Stimulated activated CD4-positive, alpha-beta T cell treated with anti-CD3 and anti-CD28 coated beads, TNF-alpha, amount 100 ng/mL, for 4 hours (primary cell): Measurements from ENCODE around the gene INPP5E.

Experiments used
- DNase-seq, 3 experiments: peaks; one replicate each; pipeline ENCODE4 v3.0.0-alpha.2; 2020; ENCODE audit warnings: low read depth in 3 of 3

The INPP5E gene

GRCh38 chr9:136405481-136405880 is 34.2 kb downstream of the INPP5E start:
- no peak for DNase-seq

- no peak for DNase-seq
Observed at GRCh38 chr9:136404801-136405136, 34.9 kb downstream of the INPP5E start.

- DNase-seq = no peak
Observed at GRCh38 chr9:136403915-136404800, 35.5 kb downstream of the INPP5E start.

- peak; percentile 43 to 70 (median 69) for DNase-seq
Observed at GRCh38 chr9:136403538-136403914, 36.1 kb downstream of the INPP5E start.

- DNase-seq = no peak
Observed at GRCh38 chr9:136402067-136402466, 37.6 kb downstream of the INPP5E start.

GRCh38 chr9:136401173-136401922 is 38.3 kb downstream of the INPP5E start:
- DNase-seq = no peak

- DNase-seq = peak; percentile 73 to 85 (median 80)
Observed at GRCh38 chr9:136400038-136400834, 39.4 kb downstream of the INPP5E start, which contains the start of gene SNAPC4. SNAPC4 (minus strand) TSS chr9:136400170; CDS start chr9:136398428, 1,742 bp downstream.

- DNase-seq = peak in 1 of 3 experiments; percentile 28
Observed at GRCh38 chr9:136399176-136400037, 40.2 kb downstream of the INPP5E start.

- DNase-seq = no peak
Observed at GRCh38 chr9:136398286-136398685, 41.4 kb downstream of the INPP5E start.

- DNase-seq = no peak
Observed at GRCh38 chr9:136397643-136398042, 42.0 kb downstream of the INPP5E start.

GRCh38 chr9:136396219-136396515 is 43.5 kb downstream of the INPP5E start:
- DNase-seq = no peak

GRCh38 chr9:136395345-136396218 is 44.1 kb downstream of the INPP5E start:
- no peak for DNase-seq

GRCh38 chr9:136395020-136395340 is 44.7 kb downstream of the INPP5E start:
- no peak for DNase-seq

- DNase-seq = no peak
Observed at GRCh38 chr9:136394312-136395019, 45.2 kb downstream of the INPP5E start.

GRCh38 chr9:136393531-136393930 is 46.1 kb downstream of the INPP5E start:
- DNase-seq = no peak

GRCh38 chr9:136392538-136393449 is 46.9 kb downstream of the INPP5E start:
- DNase-seq = no peak

- DNase-seq = no peak
Observed at GRCh38 chr9:136391737-136392537, 47.7 kb downstream of the INPP5E start.

- DNase-seq = no peak
Observed at GRCh38 chr9:136389396-136389795, 50.2 kb downstream of the INPP5E start.
